H9 (cell line): ENCODE results near the gene WHRN. TPM values are rescaled to one million over a fixed set of nuclear protein-coding genes. Genes with fewer than 3 reads are reported as not detected.
A peak's percentile ranks its signal among the peaks of the same experiment; 100 is the strongest.

Experiments used
- DNase-seq: peaks from one replicate; pipeline ENCODE4 v3.0.0-alpha.2; 2017
- H2AFZ ChIP-seq: one replicate; pipeline ENCODE4 v1.6.1; 2013; ENCODE audit warnings: mild to moderate bottlenecking, low read length, control low read depth, moderate library complexity
- H2AK5ac ChIP-seq: 2 replicates; pipeline ENCODE4 v1.6.1; 2013; ENCODE audit warnings: low read length, control low read depth, mixed read lengths; ENCODE audit not compliant: insufficient read length
- H2BK120ac ChIP-seq: one replicate; pipeline ENCODE4 v1.6.1; 2013; ENCODE audit warnings: low read depth, mild to moderate bottlenecking, low read length, control low read depth, inconsistent platforms; ENCODE audit not compliant: poor library complexity, severe bottlenecking
- H2BK12ac ChIP-seq: 2 replicates; pipeline ENCODE4 v1.6.1; 2013; ENCODE audit warnings: low read length, control low read depth, mixed read lengths, low read depth; ENCODE audit not compliant: insufficient read length
- H2BK15ac ChIP-seq: 2 replicates; pipeline ENCODE4 v1.6.1; 2013; ENCODE audit warnings: low read depth, low read length, control low read depth
- H2BK20ac ChIP-seq: one replicate; pipeline ENCODE4 v1.6.1; 2013; ENCODE audit warnings: low read depth, mild to moderate bottlenecking, low read length, control low read depth, inconsistent platforms; ENCODE audit not compliant: poor library complexity, severe bottlenecking
- H2BK5ac ChIP-seq: 2 replicates; pipeline ENCODE4 v1.6.1; 2013; ENCODE audit warnings: low read length, control low read depth, mixed read lengths; ENCODE audit not compliant: insufficient read length
- H3K14ac ChIP-seq: 2 replicates; pipeline ENCODE4 v1.6.1; 2013; ENCODE audit warnings: low read length, control low read depth; ENCODE audit not compliant: insufficient read depth
- H3K18ac ChIP-seq: 2 replicates; pipeline ENCODE4 v1.6.1; 2013; ENCODE audit warnings: low read depth, mild to moderate bottlenecking, mixed read lengths, low read length, control low read depth; ENCODE audit not compliant: insufficient read length
- H3K23ac ChIP-seq: 2 replicates; pipeline ENCODE4 v1.6.1; 2013; ENCODE audit warnings: low read length, control low read depth, mixed read lengths, low read depth; ENCODE audit not compliant: insufficient read length
- H3K23me2 ChIP-seq: 2 replicates; pipeline ENCODE4 v1.6.1; 2013; ENCODE audit warnings: low read depth, mild to moderate bottlenecking, mixed read lengths, low read length, control low read depth; ENCODE audit not compliant: insufficient read length, poor library complexity, severe bottlenecking
- H3K27ac ChIP-seq: 2 replicates; pipeline ENCODE4 v1.5.1; 2013; ENCODE audit warnings: low read length, control low read depth, mixed read lengths, low read depth; ENCODE audit not compliant: insufficient read length
- H3K27me3 ChIP-seq: 2 replicates; pipeline ENCODE4 v1.6.1; 2013; ENCODE audit warnings: low read length, control low read depth, inconsistent platforms; ENCODE audit not compliant: insufficient read depth
- H3K4ac ChIP-seq: 2 replicates; pipeline ENCODE4 v1.6.1; 2013; ENCODE audit warnings: low read depth, mild to moderate bottlenecking, control low read depth, inconsistent platforms, low read length, moderate library complexity
- H3K4me1 ChIP-seq: 2 replicates; pipeline ENCODE4 v1.6.1; 2013; ENCODE audit warnings: low read length, control low read depth, inconsistent platforms; ENCODE audit not compliant: insufficient read depth
- H3K4me2 ChIP-seq: 2 replicates; pipeline ENCODE4 v1.6.1; 2013; ENCODE audit warnings: low read length, control low read depth, mixed read lengths; ENCODE audit not compliant: insufficient read length, insufficient read depth
- H3K56ac ChIP-seq: 2 replicates; pipeline ENCODE4 v1.6.1; 2013; ENCODE audit warnings: low read depth, mild to moderate bottlenecking, mixed read lengths, low read length, control low read depth; ENCODE audit not compliant: insufficient read length
- H3K79me1 ChIP-seq: 2 replicates; pipeline ENCODE4 v1.6.1; 2013; ENCODE audit warnings: low read depth, mild to moderate bottlenecking, moderate library complexity, low read length, control low read depth, inconsistent platforms; ENCODE audit not compliant: insufficient read depth, poor library complexity, severe bottlenecking
- H3K79me2 ChIP-seq: 2 replicates; pipeline ENCODE4 v1.6.1; 2013; ENCODE audit warnings: low read length, control low read depth, inconsistent platforms; ENCODE audit not compliant: insufficient read depth
- H3K9ac ChIP-seq: 2 replicates; pipeline ENCODE4 v1.6.1; 2013; ENCODE audit warnings: low read length, control low read depth, mixed read lengths; ENCODE audit not compliant: insufficient read length; ENCODE audit errors: extremely low read depth
- H3K9me3 ChIP-seq: one replicate; pipeline ENCODE4 v1.6.1; 2013; ENCODE audit warnings: low read depth, low read length, inconsistent platforms; ENCODE audit not compliant: control insufficient read depth
- H3T11ph ChIP-seq: one replicate; pipeline ENCODE4 v1.6.1; 2013; ENCODE audit warnings: mild to moderate bottlenecking, low read length, control low read depth, inconsistent platforms
- H4K20me1 ChIP-seq: one replicate; pipeline ENCODE4 v1.6.1; 2013; ENCODE audit not compliant: control insufficient read depth, insufficient read length, insufficient read depth
- H4K5ac ChIP-seq: 2 replicates; pipeline ENCODE4 v1.6.1; 2013; ENCODE audit warnings: low read depth, mild to moderate bottlenecking, mixed read lengths, low read length, control low read depth; ENCODE audit not compliant: insufficient read length
- H4K8ac ChIP-seq: replicated peaks from 2 replicates; pipeline ENCODE4 v1.6.1; 2013; ENCODE audit warnings: low read length, control low read depth, mixed read lengths, low read depth; ENCODE audit not compliant: insufficient read length
- H4K91ac ChIP-seq: 2 replicates; pipeline ENCODE4 v1.6.1; 2013; ENCODE audit warnings: low read depth, mild to moderate bottlenecking, moderate library complexity, mixed read lengths, low read length, control low read depth; ENCODE audit not compliant: insufficient read length
- H3K27ac Mint-ChIP-seq, 3 experiments: 2 replicates in 2 of 3; 3 replicates in 1 of 3; pipeline ENCODE4 v1.8.0; 2020 to 2021; ENCODE audit warnings: mixed read lengths in 3 of 3, mild to moderate bottlenecking in 1 of 3, moderate library complexity in 1 of 3
- H3K27me3 Mint-ChIP-seq: 2 replicates; pipeline ENCODE4 v1.8.0; 2021; ENCODE audit warnings: low read depth, mild to moderate bottlenecking, moderate library complexity, mixed read lengths
- H3K36me3 Mint-ChIP-seq, 3 experiments: 2 replicates in 2 of 3; 3 replicates in 1 of 3; pipeline ENCODE4 v1.8.0; 2020 to 2021; ENCODE audit warnings: low read depth in 3 of 3, mixed read lengths in 3 of 3; ENCODE audit not compliant: insufficient read depth in 1 of 3
- H3K4me1 Mint-ChIP-seq, 2 experiments: 2 replicates each; pipeline ENCODE4 v1.8.0; 2020; ENCODE audit warnings: mixed read lengths in 2 of 2
- H3K4me3 Mint-ChIP-seq, 2 experiments: 2 replicates in 1 of 2; 3 replicates in 1 of 2; pipeline ENCODE4 v1.8.0; 2020 to 2021; ENCODE audit warnings: mild to moderate bottlenecking in 2 of 2, mixed read lengths in 2 of 2, moderate library complexity in 1 of 2
- H3K9me3 Mint-ChIP-seq, 2 experiments: 2 replicates in 1 of 2; 3 replicates in 1 of 2; pipeline ENCODE4 v1.8.0; 2020; ENCODE audit warnings: mild to moderate bottlenecking in 2 of 2, mixed read lengths in 2 of 2, moderate library complexity in 1 of 2
- WGBS: extraction: QIAGEN DNeasy Blood & Tissue Kit; methylation state at CpG from one replicate; pipeline ENCODE4 v1.1.7; 2013; ENCODE audit warnings: missing lambda C conversion rate, low lambda C conversion rate, mixed read lengths; ENCODE audit not compliant: insufficient read length; ENCODE audit errors: extremely low coverage; 5-methylcytosine and 5-hydroxymethylcytosine counted together
- total RNA-seq: library from RNA; stranded (reverse); gene quantifications from 2 replicates; pipeline ENCODE4 v1.2.1, GENCODE V29; 2021
- TF ChIP-seq, protein P1 (sequence below): fragments of 200-600 bp; sonication (generic); conservative IDR thresholded peaks from 3 replicates; pipeline ENCODE4 v1.8.0; 2021; ENCODE audit warnings: antibody characterized with exemption, mild to moderate bottlenecking

The WHRN gene
- total RNA-seq, 1 experiment from 2014 or later, result 2.2 TPM

DNA sequence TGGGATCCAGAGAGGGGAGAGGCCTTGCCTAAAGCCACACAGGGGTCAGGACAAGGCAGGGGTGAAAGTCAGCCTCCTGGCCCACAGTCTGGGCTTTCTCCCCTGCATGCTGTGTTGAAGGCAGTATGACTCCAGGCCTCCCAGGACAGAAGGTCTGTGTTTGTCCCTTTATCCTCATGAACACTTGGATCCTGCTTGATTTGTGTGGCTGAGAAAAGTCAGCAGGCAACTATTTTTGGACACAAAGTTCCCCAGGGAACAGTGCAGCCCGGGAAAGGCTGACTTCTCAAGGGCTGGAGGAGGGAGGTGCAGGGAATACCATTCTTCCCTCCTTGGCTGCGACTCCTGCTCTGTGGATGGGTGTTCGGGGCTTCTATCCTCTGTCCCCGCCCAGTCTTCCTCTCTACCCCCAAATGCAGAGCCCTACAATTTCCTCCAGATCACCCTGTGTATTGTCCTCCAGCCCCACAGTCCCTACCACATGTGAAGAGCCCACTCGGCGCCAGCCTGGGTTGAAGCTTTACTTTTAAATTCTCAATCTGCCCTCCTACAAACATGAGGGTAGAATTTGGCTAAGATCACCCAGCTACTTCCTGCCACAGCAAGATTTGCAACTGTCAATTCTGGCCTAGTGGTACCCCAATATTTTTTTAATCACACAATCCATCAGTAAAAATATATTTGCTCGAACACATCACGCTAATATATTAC lies 121.6 kb downstream of the WHRN start:
- H3K23me2 ChIP-seq, result no peaks in the 10 kb centered on the region
- H3K4me1 ChIP-seq, result peaks cover 4% of the 10 kb centered on the region; the same call in 1 of the 2 replicates
- peak overlapping the region; percentile 5 for H3K18ac ChIP-seq
- no peaks in the 10 kb centered on the region for H4K20me1 ChIP-seq
- Mint-ChIP-seq H3K36me3 (peaks cover 5 to 13% (median 8%) of the 10 kb centered on the region in 3 experiments; a peak in 6 of 7 replicates), H3K9me3 (no peaks in the 10 kb centered on the region), H3K27me3 (no peaks in the 10 kb centered on the region), H3K4me3 (peak overlapping the region in 1 of 2 experiments; percentile 44; a peak in 2 of 5 replicates), H3K27ac (peak overlapping the region; percentile 21 to 88 (median 80); a peak in 5 of 7 replicates), H3K4me1 (peaks cover 59 to 74% of the 10 kb centered on the region in 2 experiments)
- peak overlapping the region; percentile 63 for H2BK12ac ChIP-seq
- H4K5ac ChIP-seq, result no peak overlapping the region
- H3K23ac ChIP-seq, result no peak overlapping the region
- H4K91ac ChIP-seq, result no peak overlapping the region
- H2BK120ac ChIP-seq, result no peak overlapping the region
- H2BK15ac ChIP-seq, result no peak overlapping the region
- H3K56ac ChIP-seq, result no peak overlapping the region
- no peak overlapping the region for H3K9ac ChIP-seq
- TF ChIP-seq, protein P1, sequence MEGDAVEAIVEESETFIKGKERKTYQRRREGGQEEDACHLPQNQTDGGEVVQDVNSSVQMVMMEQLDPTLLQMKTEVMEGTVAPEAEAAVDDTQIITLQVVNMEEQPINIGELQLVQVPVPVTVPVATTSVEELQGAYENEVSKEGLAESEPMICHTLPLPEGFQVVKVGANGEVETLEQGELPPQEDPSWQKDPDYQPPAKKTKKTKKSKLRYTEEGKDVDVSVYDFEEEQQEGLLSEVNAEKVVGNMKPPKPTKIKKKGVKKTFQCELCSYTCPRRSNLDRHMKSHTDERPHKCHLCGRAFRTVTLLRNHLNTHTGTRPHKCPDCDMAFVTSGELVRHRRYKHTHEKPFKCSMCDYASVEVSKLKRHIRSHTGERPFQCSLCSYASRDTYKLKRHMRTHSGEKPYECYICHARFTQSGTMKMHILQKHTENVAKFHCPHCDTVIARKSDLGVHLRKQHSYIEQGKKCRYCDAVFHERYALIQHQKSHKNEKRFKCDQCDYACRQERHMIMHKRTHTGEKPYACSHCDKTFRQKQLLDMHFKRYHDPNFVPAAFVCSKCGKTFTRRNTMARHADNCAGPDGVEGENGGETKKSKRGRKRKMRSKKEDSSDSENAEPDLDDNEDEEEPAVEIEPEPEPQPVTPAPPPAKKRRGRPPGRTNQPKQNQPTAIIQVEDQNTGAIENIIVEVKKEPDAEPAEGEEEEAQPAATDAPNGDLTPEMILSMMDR, result no peak
- H3K79me1 ChIP-seq, result no peaks in the 10 kb centered on the region
- no peak overlapping the region for H3T11ph ChIP-seq
- no peaks in the 10 kb centered on the region; the same call in 1 of the 2 replicates for H3K79me2 ChIP-seq
- H3K4me2 ChIP-seq, result no peak overlapping the region
- WGBS, result no CpG with 5 or more reads among the region's 8 CpGs
- no peak overlapping the region for H2AK5ac ChIP-seq
- H2BK20ac ChIP-seq, result no peak overlapping the region
- H3K9me3 ChIP-seq, result no peaks in the 10 kb centered on the region
- H2BK5ac ChIP-seq, result no peak overlapping the region
- H3K27ac ChIP-seq, result no peak overlapping the region
- H3K4ac ChIP-seq, result no peak overlapping the region
- H3K27me3 ChIP-seq, result no peaks in the 10 kb centered on the region
- no peak overlapping the region for H2AFZ ChIP-seq
- no peak overlapping the region for H3K14ac ChIP-seq
- no peak overlapping the region for H4K8ac ChIP-seq
- no peak for DNase-seq
